GM19193 (cell line): Measurements from ENCODE around the gene GAS2L3.

Experiments
- POLR2A ChIP-seq: IDR thresholded peaks from 4 replicates; pipeline ENCODE4 v1.6.1; 2011; ENCODE audit not compliant: insufficient read depth, insufficient read length; ENCODE audit errors: extremely low read depth

GAS2L3 gene

DNA sequence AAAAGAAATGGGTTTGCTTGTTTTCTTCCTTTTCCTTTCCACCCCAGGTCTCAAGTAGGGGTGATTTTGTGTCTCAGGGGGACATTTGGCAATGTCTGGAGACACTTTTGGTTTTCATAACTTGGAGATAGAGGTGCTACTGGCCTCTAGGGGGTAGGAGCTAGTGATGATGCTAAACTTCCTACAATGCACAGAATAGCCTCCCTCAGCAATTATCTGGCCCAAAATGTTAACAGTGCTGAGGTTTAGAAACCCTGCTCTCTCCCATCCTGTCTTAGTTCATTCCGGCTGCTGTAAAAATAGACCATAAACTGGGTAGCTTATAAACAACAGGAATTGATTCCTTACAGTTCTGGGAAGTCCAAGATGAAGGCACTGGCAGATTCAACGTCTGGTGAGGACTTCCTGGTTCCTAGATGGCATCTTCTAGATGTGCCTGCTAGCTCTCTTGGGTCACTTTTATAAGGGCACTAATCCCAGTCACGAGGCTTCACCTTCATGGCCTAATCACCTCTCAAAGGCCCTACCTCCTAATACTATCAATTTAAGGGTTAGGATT, 7.4 kb upstream of the GAS2L3 start:
- TF ChIP-seq POLR2A = no peak

DNA sequence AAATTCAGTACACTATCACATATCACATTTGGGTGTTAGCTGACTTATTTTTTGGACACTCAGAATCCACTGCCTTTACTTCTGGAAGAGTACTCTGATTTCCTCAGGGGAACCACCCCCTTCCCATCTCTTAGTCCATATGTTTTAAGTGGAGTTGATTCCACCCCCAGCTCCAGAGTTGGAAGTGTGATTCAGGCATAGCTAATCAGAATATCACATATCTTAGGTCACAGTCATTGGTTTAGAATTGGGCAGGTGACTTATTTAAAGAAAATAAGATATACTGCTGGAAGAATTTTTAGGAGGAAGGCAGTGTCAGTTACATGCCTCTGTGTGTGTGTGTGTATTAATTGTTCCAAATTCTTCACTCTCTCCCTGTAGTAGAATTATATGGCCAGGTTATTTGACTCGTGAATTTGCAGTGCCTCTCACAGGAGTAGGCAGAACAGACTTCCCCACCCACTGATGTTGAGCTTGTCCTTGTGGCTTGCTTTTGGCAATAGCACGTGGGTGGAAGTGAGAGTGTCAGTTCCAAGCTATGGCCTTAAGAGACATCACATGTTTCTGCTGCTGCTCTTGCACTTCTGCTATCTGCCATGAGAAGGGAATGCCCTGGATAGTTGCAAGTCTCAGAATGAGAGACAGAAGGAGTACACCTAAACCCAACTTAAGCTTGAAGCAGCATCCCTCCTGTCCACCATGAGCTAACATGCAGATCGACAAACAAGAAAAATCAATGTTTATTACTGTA, 6.4 kb upstream of the GAS2L3 start:
- no peak for TF ChIP-seq POLR2A

DNA sequence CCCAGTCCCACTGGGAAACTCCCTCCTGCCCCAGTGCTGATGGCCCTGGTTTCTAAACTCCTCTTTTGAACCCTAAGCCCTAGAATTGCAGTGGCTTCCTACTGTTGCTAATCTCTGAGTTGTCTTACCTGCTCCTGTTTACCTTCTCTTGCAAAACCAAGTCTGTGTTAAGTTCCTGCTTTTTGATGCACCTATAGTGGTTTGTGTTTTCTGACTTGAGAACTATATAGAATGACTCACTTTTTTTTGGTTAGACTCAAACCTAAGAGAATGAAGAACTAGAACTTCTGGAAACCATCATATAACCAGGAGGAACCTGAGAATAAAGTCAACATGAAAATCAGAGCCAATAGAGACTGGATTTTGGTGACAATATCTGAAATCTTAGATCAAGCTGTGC, 5.5 kb upstream of the GAS2L3 start:
- TF ChIP-seq POLR2A = no peak

DNA sequence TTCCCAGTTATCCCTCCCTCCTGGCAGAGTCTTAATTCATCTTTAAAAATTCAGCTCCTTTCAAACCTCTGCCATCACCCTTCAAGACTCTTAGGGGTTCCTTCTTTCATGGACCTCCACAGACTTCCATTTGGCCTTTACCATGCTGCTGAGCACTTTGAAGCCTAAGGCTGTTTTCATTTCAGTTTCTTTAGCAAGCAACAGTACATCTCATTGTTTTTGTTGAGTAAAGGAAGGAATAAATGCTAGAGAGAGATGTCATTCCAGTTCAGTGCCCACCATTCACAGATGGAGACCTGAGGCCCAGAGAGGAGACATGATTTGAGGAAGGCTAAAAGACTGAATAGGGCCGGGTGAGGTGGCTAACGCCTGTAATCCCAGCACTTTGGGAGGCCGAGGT, 1.3 kb upstream of the GAS2L3 start:
- no peak for TF ChIP-seq POLR2A

DNA sequence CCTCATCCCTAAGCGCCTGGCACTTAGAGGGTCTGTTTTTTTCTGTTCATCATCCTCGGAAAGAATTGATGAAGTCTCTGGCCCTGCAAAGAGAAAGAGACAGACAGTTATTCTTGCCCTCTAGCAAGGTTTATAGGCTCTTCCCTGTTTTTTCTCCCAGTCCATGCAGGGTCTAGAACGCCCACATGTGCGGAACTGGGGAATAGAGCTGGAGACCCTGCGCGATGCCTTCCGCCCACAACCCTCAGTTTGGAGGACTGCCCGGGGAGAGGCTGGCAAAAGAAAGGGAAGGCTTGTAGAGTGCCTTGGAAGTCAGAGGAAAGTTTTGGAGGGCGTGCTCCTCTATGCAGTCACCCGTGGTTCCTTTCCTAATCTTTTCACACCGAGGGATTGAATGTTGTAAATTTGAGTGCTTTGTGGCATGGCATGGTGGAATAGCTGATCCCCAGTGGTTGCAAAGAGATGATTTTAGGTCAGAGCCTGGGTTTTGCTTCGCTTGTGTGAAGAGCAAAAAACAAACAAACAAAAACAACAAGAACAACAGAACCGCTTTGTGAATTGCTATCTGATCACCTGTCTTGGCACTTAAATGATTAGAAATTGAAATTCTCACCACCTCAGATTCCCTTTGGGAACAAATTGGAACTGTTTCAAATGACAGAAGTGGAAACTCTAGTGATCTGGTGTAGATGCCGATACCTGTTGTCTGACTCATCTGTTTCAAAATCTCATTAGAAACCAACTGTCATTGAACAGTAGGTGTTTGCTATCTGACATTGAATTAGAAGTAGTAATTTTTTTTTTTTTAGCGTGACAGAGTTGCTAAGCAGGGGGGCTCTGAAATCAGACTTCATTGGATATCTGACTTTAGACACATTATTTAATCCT, 947 bp downstream of the GAS2L3 start:
- TF ChIP-seq POLR2A = no peak

DNA sequence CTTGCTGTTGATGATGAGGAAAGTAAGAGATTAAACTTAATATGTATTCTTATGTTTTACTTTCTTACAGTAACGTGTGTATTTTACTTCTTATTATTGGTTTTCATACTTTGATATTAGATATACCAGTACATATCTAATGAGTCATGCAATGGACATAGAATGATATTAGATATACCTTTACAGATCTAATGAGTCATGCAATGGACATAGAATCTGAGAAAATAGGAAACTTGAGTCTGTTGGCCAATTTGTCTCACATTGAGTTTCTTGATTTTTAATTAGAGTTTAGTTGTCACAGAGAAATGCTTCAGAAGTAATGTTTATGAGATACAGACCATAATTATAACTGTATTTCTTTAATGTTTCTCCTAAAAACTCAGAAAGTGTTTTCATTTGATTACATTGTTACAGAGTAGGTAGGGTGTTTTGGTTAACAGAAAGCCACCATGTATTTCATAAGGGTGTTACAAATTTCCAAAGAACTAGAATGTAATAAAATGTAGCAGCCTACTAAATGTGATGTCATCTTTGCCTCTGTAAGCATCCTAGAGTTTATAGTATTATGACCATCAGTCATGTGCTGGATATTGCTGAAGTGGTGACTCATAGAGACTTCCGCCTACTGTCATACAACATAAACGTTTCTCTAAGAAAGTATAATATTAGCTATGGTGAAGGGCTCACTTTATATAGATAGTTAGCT, 3.0 kb downstream of the GAS2L3 start:
- TF ChIP-seq POLR2A = no peak

DNA sequence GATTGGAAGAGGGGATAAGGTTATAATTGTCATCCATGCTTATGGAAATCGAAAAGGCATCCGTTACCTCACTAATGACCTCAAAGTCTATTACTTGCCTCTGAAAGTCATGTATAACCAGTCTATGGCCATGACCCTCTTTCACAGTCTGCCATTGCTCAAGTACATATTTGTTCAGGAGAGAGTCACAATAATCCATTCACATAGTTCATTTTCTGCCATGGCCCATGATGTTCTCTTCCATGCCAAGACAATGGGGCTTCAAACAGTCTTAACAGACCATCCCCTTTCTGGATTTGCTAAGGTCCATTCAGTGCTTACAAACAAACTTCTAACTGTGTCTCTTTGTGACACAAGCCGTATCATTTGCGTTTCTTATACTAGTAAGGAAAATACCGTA, 5.4 kb downstream of the GAS2L3 start:
- TF ChIP-seq POLR2A = no peak

DNA sequence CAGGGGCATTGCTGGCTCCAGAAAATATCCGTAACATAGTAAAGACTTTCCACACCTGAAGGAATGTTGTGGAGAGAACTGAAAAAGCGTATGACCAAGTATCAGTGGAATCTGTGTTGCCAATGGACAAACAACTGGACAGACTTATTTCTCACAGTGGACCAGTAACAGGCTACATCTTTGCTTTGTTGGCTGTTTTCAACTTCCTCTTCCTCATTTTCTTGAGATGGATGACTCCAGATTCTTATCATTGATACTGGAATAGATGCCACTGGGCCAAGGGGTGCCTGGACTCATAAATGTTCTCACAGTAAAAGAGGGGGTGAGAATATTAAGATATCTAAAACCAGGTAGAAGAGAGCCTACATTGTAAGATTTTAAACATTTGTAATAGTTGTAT, 6.4 kb downstream of the GAS2L3 start:
- TF ChIP-seq POLR2A = no peak

DNA sequence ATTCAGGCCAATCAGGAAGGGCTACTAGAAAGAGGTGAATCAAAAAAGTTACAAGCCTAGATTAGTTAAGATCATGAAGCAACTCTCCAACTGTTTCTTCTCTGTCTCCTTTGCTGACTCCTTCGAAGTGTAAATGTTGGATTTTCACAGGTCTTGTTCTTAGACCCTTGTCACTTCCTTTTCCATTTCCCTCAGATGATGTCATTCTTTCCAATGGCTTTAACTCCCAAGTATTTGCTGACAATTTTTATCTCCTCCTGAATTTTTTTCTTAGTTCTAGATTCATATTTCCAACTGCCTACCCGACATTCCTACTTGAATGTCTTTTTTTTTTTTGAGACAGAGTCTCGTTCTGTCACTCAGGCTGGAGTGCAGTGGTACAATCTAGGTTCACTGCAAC, 10.8 kb downstream of the GAS2L3 start:
- no peak for TF ChIP-seq POLR2A

DNA sequence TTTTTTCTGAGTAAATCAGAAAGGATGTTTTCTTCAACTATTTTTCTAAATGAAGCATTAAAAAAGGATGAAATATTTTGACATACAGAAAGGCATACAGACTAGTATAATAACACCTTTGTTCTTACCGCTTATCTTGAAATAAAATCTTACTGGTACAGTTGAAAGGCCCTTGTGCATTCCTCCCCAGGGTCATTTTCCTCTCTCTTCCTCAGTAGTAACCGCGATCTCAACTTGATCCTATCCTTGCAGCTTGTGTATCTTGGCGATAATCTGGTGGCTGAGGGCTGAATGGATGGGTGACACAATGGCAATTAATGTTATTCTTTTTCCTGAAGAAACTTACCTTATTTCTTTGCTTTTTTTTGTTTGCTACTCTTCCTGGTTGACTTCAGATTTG, 18.5 kb downstream of the GAS2L3 start:
- TF ChIP-seq POLR2A = no peak

DNA sequence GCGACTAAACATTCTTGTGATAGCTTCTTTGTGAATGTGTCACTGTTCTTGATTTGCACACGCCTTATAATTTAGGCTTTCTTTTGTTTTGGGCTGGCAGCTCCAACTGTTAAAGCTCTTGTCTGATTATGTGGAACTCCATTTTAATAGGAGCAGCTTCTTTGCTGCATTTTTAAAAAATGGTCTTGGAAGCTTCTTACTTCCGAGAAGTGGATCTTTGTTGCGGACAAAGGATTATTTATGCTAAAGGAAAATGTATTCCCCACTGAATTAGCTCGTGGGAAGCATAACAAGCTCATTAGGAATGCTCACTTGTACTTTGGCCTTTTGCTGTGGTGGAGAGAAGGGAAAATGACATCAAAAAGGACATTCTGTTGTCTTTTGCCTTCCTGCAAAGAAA, 20.0 kb downstream of the GAS2L3 start:
- TF ChIP-seq POLR2A = no peak

DNA sequence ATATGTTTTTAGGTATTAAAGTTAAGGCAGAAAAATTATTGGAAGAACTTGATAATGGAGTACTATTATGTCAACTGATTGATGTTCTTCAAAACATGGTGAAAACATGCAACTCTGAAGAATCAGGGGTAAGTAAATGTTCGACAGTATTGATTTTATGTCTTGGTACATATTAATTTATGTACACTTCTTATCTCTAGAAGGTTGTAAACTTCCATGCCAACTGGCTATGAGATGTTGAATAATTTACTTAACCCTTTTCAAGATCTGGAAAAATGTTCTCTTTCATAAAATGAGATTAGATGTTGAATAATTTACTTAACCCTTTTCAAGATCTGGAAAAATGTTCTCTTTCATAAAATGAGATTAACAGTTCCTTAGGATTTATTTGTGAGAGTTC, 28.1 kb downstream of the GAS2L3 start:
- no peak for TF ChIP-seq POLR2A

DNA sequence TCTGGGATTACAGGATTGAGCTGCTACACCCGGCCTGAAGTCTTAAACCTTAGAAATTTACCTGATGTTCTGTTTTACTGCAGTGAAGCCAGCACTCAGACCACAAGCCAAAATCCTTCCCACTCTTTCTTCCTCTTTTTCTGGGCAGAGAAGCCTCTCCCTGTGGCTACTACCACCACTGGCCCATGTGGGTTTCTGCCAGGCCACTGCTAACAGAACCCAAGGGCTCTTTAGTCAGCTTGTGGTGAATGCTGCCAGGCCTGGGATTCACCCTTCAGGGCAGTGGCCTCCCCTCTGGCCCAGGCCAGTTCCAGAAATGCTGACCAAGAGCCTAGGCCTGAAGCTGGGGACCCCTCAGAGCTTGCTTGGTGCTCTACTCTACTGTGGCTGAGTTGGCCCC, 35.3 kb downstream of the GAS2L3 start:
- no peak for TF ChIP-seq POLR2A

DNA sequence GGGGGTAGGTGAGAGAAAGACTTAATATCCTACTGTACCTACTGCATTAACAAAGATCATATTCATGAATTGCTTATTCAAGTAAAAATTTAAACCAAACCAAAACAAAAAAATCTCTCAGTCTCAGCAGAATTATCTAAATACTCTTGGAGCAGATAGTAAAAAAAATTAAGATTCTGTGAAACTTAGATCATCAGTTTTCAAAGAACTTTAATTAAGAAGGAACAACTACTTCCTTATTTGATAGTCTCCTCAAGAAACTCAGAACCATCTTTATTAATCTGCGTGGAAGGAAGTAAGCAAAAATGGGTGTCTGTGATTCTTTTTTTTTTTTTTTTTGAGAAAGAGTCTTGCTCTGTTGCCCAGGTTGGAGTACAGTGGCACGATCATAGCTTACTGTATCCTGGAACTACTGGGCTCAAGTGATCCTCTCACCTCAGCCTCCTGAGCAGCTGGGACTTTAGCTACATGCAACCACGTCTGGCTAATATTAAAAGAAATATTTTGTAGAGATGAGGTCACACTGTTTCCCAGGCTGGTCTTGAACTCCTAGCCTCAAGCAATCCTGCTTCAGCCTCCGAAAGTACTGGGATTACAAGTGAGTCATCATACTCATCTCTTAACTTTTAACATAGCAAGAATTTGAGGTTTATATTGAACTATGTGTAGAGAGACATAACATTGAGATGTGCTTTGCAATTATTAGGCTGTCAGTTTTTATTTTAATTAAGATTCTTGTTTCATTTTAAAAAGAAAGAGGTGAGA, 37.4 kb downstream of the GAS2L3 start:
- no peak for TF ChIP-seq POLR2A
